ENCODE data around the gene RIPOR2.

- TF ChIP-seq FOXK2 (IDR thresholded peaks at IDR 0.05) (no peak), GMEB1 (CRISPR knock-in tag; IDR thresholded peaks at IDR 0.05; ENCODE audit: borderline replicate concordance) (no peak), CREM (IDR thresholded peaks at IDR 0.05) (no peak), CREM (CRISPR knock-in tag; IDR thresholded peaks at IDR 0.05) (no peak), EZH2 (conservative IDR thresholded peaks at IDR 0.05; ENCODE audit: low read depth, low read length) (no peak), TP53 (CRISPR knock-in tag; conservative IDR thresholded peaks at IDR 0.05) (no peak), NBN (conservative IDR thresholded peaks at IDR 0.05) (no peak), MXI1 (IDR thresholded peaks at IDR 0.05; ENCODE audit: borderline replicate concordance, low read depth, low read length) (no peak), FOXC1 (CRISPR knock-in tag; IDR thresholded peaks at IDR 0.05; ENCODE audit: borderline replicate concordance) (no peak), AGO2 (optimal IDR thresholded peaks at IDR 0.05; ENCODE audit: low read depth, low read length) (no peak), PBX3 (CRISPR knock-in tag; IDR thresholded peaks at IDR 0.05; ENCODE audit: borderline replicate concordance) (no peak)
These were observed 33.9 kb downstream of the RIPOR2 start for GRCh38 chr6:24901698-24902328.
